Breast epithelium (tissue), 3 donors: Measurements from ENCODE around the gene PSMD8.

ENCODE experiments used
- POLR2AphosphoS5 ChIP-seq, 3 donors: sonication (generic); formaldehyde crosslinking; IDR thresholded peaks; one replicate each; pipeline ENCODE4 v1.6.1; 2017; ENCODE audit warnings: antibody characterized with exemption in 3 of 3
- TF ChIP-seq, protein P1 (sequence below), 3 donors: fragments of 450-650 bp; IDR thresholded peaks; one replicate each; pipeline ENCODE4 v1.5.1; 2016 to 2017; ENCODE audit warnings: antibody characterized with exemption in 3 of 3, mild to moderate bottlenecking in 3 of 3, moderate library complexity in 3 of 3

DNA sequence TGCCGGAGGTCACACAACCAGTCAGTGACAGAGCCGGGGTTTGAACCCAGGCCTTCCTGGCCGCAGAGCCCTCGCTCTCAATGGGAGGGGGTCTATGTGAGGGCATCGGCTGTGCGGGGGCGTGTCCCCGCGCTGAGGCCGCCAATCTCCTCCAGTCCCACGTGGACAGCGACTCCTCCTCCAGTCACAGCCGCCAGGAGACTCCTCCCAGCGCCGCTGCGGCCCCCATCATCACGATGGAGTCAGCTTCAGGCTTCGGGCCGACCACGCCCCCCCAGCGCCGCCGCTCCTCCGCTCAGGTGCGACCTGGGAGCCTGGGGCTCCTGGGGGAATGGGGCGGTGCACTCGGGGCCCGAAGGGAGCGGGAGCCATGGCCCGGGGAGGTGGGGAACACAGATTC, 20.1 kb downstream of the PSMD8 start:
- no peak for TF ChIP-seq POLR2AphosphoS5 (IDR thresholded peaks at IDR 0.05)
- TF ChIP-seq, protein P1, sequence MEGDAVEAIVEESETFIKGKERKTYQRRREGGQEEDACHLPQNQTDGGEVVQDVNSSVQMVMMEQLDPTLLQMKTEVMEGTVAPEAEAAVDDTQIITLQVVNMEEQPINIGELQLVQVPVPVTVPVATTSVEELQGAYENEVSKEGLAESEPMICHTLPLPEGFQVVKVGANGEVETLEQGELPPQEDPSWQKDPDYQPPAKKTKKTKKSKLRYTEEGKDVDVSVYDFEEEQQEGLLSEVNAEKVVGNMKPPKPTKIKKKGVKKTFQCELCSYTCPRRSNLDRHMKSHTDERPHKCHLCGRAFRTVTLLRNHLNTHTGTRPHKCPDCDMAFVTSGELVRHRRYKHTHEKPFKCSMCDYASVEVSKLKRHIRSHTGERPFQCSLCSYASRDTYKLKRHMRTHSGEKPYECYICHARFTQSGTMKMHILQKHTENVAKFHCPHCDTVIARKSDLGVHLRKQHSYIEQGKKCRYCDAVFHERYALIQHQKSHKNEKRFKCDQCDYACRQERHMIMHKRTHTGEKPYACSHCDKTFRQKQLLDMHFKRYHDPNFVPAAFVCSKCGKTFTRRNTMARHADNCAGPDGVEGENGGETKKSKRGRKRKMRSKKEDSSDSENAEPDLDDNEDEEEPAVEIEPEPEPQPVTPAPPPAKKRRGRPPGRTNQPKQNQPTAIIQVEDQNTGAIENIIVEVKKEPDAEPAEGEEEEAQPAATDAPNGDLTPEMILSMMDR (IDR thresholded peaks at IDR 0.05), result no peak
